ENCODE data around the gene PLXNC1. TPM values are rescaled to one million over a fixed set of nuclear protein-coding genes. Genes with fewer than 3 reads are reported as not detected.
A peak's percentile ranks its signal among the peaks of the same experiment; 100 is the strongest.

PLXNC1 gene
- polyA plus RNA-seq, 1 donor (not counting 4 experiments of a cell fraction or from before 2014, with no cell fraction given) = 0.17 TPM

- H3K4me2 ChIP-seq (ENCODE audit: control insufficient read depth, extremely low read depth, insufficient read depth, low read depth, low read length) = no peak overlapping the region
- H3K27me3 ChIP-seq (ENCODE audit: control insufficient read depth, extremely low read depth, insufficient read depth, low read length) = peaks cover 81% of the 10 kb centered on the region
- no peak overlapping the region for H3K27ac ChIP-seq (ENCODE audit: control insufficient read depth, insufficient read depth, low read length)
- H3K4me1 ChIP-seq (ENCODE audit: control insufficient read depth, extremely low read depth, insufficient read depth, low read length) = no peaks in the 10 kb centered on the region
- H3K79me2 ChIP-seq (ENCODE audit: control insufficient read depth, insufficient read depth, low read length) = no peaks in the 10 kb centered on the region
- DNase-seq (ENCODE audit: low read depth, low spot score) = no peak
- no peaks in the 10 kb centered on the region for H3K9me1 ChIP-seq (ENCODE audit: control insufficient read depth, extremely low read depth, insufficient read depth, low read length)
- H4K20me1 ChIP-seq (ENCODE audit: control insufficient read depth, extremely low read depth, insufficient read depth, low read length) = no peaks in the 10 kb centered on the region
- dilution Hi-C loops (cut with MboI; ENCODE audit: extremely low pct_ligation_motif_present, low sequenced_read_pairs) = no loop called here
- H3K4me3 ChIP-seq (ENCODE audit: control insufficient read depth in 2 of 3, extremely low read depth in 1 of 3, insufficient read depth in 2 of 3, low read depth in 1 of 3, low read length in 3 of 3) = peak overlapping the region in 1 of 3 experiments; percentile 29
- TF ChIP-seq CTCF (optimal IDR thresholded peaks at IDR 0.05 in 1 of 3, IDR thresholded peaks at IDR 0.05 in 1 of 3, conservative IDR thresholded peaks at IDR 0.05 in 1 of 3; ENCODE audit: extremely low read depth in 1 of 3, insufficient read depth in 2 of 3, low read length in 3 of 3) = no peak
- H3K36me3 ChIP-seq (ENCODE audit: control insufficient read depth in 2 of 2, extremely low read depth in 1 of 2, insufficient read depth in 2 of 2, low read length in 2 of 2) = no peaks in the 10 kb centered on the region
- H3K9ac ChIP-seq (ENCODE audit: control insufficient read depth, extremely low read depth, insufficient read depth, low read length) = no peak overlapping the region
- H2AFZ ChIP-seq (ENCODE audit: control insufficient read depth, low read length) = no peak overlapping the region
- FAIRE-seq = no peak
- H3K9me3 ChIP-seq (ENCODE audit: control insufficient read depth, low read depth, low read length) = no peaks in the 10 kb centered on the region
Measured at GRCh38 chr12:94148739-94149118, 352 bp downstream of the PLXNC1 start.

- no peaks in the 10 kb centered on the region for H3K4me1 ChIP-seq (ENCODE audit: control insufficient read depth, extremely low read depth, insufficient read depth, low read length)
- FAIRE-seq = no peak
Measured at GRCh38 chr12:94149119-94149780, 873 bp downstream of the PLXNC1 start.

More at GRCh38 chr12:94149119-94149780, 873 bp downstream of the PLXNC1 start:
- no peak overlapping the region for H3K4me3 ChIP-seq (ENCODE audit: control insufficient read depth in 2 of 3, extremely low read depth in 1 of 3, insufficient read depth in 2 of 3, low read depth in 1 of 3, low read length in 3 of 3)
- no peak overlapping the region for H3K4me2 ChIP-seq (ENCODE audit: control insufficient read depth, extremely low read depth, insufficient read depth, low read depth, low read length)
- H4K20me1 ChIP-seq (ENCODE audit: control insufficient read depth, extremely low read depth, insufficient read depth, low read length) = no peaks in the 10 kb centered on the region
- no peak overlapping the region for H3K9ac ChIP-seq (ENCODE audit: control insufficient read depth, extremely low read depth, insufficient read depth, low read length)
- H3K9me3 ChIP-seq (ENCODE audit: control insufficient read depth, low read depth, low read length) = no peaks in the 10 kb centered on the region
- no peak overlapping the region for H3K27ac ChIP-seq (ENCODE audit: control insufficient read depth, insufficient read depth, low read length)
- no peak for DNase-seq (ENCODE audit: low read depth, low spot score)
- peak; percentile 99 for TF ChIP-seq EZH2 (IDR thresholded peaks at IDR 0.05; ENCODE audit: low read length)
- peak in 1 of 3 experiments; percentile 30 for TF ChIP-seq CTCF (optimal IDR thresholded peaks at IDR 0.05 in 1 of 3, IDR thresholded peaks at IDR 0.05 in 1 of 3, conservative IDR thresholded peaks at IDR 0.05 in 1 of 3; ENCODE audit: extremely low read depth in 1 of 3, insufficient read depth in 2 of 3, low read length in 3 of 3)
- peaks cover 81% of the 10 kb centered on the region for H3K27me3 ChIP-seq (ENCODE audit: control insufficient read depth, extremely low read depth, insufficient read depth, low read length)
- dilution Hi-C loops (cut with MboI; ENCODE audit: extremely low pct_ligation_motif_present, low sequenced_read_pairs) = no loop called here
- no peaks in the 10 kb centered on the region for H3K36me3 ChIP-seq (ENCODE audit: control insufficient read depth in 2 of 2, extremely low read depth in 1 of 2, insufficient read depth in 2 of 2, low read length in 2 of 2)
- H2AFZ ChIP-seq (ENCODE audit: control insufficient read depth, low read length) = no peak overlapping the region
- no peaks in the 10 kb centered on the region for H3K79me2 ChIP-seq (ENCODE audit: control insufficient read depth, insufficient read depth, low read length)
- no peaks in the 10 kb centered on the region for H3K9me1 ChIP-seq (ENCODE audit: control insufficient read depth, extremely low read depth, insufficient read depth, low read length)
